Ovary (tissue), 9 donors: ENCODE data around the gene PTPRJ. TPM values are rescaled to one million over a fixed set of nuclear protein-coding genes. Genes with fewer than 3 reads are reported as not detected.

Experiments
- DNase-seq, 5 donors: peaks; one replicate each; pipeline ENCODE4 v3.0.0-alpha.2; 2019 to 2020
- H3K27ac ChIP-seq, 2 donors: fragments of 200-600 bp; one replicate each; pipeline versions ENCODE4 v1.5.1 to v1.8.0; 2019 to 2022
- H3K27me3 ChIP-seq: fragments of 200-600 bp; one replicate; pipeline ENCODE4 v1.8.0; 2022
- H3K36me3 ChIP-seq: fragments of 200-600 bp; sonication (generic); one replicate; pipeline ENCODE4 v1.5.1; 2019
- H3K4me1 ChIP-seq: one replicate; pipeline ENCODE4 v1.8.1; 2013; ENCODE audit warnings: mild to moderate bottlenecking, moderate library complexity; ENCODE audit not compliant: insufficient read depth
- H3K4me3 ChIP-seq: fragments of 200-600 bp; sonication (generic); one replicate; pipeline ENCODE4 v1.5.1; 2017
- H3K9me3 ChIP-seq, 2 donors: fragments of 200-600 bp in 1 of 2; sonication (generic) in 1 of 2; one replicate each; pipeline versions ENCODE4 v1.5.1 to v1.8.1; 2013 to 2019; ENCODE audit warnings: mild to moderate bottlenecking in 1 of 2, moderate library complexity in 1 of 2
- CTCF ChIP-seq, 3 donors: fragments of 450-650 bp in 2 of 3; fragments of 200-600 bp in 1 of 3; IDR thresholded peaks; one replicate each; pipeline versions ENCODE4 v1.5.1 to v1.8.0; 2016 to 2022; ENCODE audit warnings: antibody characterized with exemption in 3 of 3, mild to moderate bottlenecking in 1 of 3
- EP300 ChIP-seq: sonication (generic); formaldehyde crosslinking; IDR thresholded peaks from one replicate; pipeline ENCODE4 v1.6.1; 2017; ENCODE audit warnings: antibody characterized with exemption
- POLR2A ChIP-seq: fragments of 450-650 bp; IDR thresholded peaks from one replicate; pipeline ENCODE4 v1.6.1; 2017; ENCODE audit warnings: antibody characterized with exemption, mild to moderate bottlenecking, moderate library complexity
- WGBS, 3 donors: extraction: QIAGEN DNeasy Blood & Tissue Kit in 1 of 3; methylation state at CpG; one replicate each; pipeline versions ENCODE4 v1.1.5 to v1.1.7; 2013 to 2017; 5-methylcytosine and 5-hydroxymethylcytosine counted together
- intact Hi-C, 4 donors: fragments of 100-400 bp; cut with DNase I; formaldehyde crosslinking; loops; one replicate each; pipeline versions ENCODE4 v1.11.0 to v1.15.1; 2022 to 2023
- polyA plus RNA-seq, 2 donors: library from polyadenylated mRNA; stranded (reverse); fragments of 200-250 nt in 1 of 2; fragments of 350-450 nt in 1 of 2; fragmentation: Illumina TruSeq in 1 of 2; extraction: RNeasy Lipid Tissue Mini Kit (QIAGEN cat#74804) in 1 of 2; gene quantifications; one replicate each; pipeline ENCODE4 v1.2.3, GENCODE V29; 2013 to 2014
- total RNA-seq, 7 donors: library from RNA; depleted of rRNA in 2 of 7; stranded (reverse); fragments of >200 nt in 2 of 7; fragmentation: NEBNext Ultra II Directional in 3 of 7; extraction: Animal tissue kit (Norgen Biotek cat#: 25700) in 3 of 7; gene quantifications; one replicate each; pipeline versions ENCODE4 v1.1.0 to v1.2.4, GENCODE V29; 2016 to 2023
- donor health status: DM: no; HTN: no; CAD: no; lungs with moderate emphysema.
- donor health status: DM: no; HTN: no; CAD: no.
- donor health status: Bipolar disorder and iron deficiency.
- donor health status: DM: yes; HTN: yes; CAD: no.
- donor health status: DM: no; HTN: no; CAD: no.
- donor health status: DM: yes; HTN: yes; CAD: no.

Gene PTPRJ
- total and polyA plus RNA-seq, 9 donors: 1.6 to 16.1 (median 5.5) TPM

- Histone ChIP-seq H3K36me3 (no peaks in the 10 kb centered on the region), H3K27ac (peak overlapping the region in 1 of 2 donors; percentile 55), H3K9me3 (no peaks in the 10 kb centered on the region), H3K4me1 (peaks cover 10% of the 10 kb centered on the region), H3K27me3 (no peaks in the 10 kb centered on the region), H3K4me3 (no peak overlapping the region)
- TF ChIP-seq POLR2A: no peak
- TF ChIP-seq CTCF (IDR thresholded peaks at IDR 0.05): no peak
- no peak for TF ChIP-seq EP300
- intact Hi-C loops: no loop called here
- DNase-seq: no peak
- WGBS, 3 donors: 87 to 92% (median 88%) methylated on average over 6 of the region's 6 CpGs
These were observed 116.5 kb downstream of the PTPRJ start for GRCh38 chr11:48096588-48097525.

- Histone ChIP-seq H3K9me3 (no peaks in the 10 kb centered on the region), H3K36me3 (no peaks in the 10 kb centered on the region), H3K4me3 (no peak overlapping the region), H3K27ac (no peak overlapping the region), H3K27me3 (no peaks in the 10 kb centered on the region), H3K4me1 (peaks cover 10% of the 10 kb centered on the region)
- intact Hi-C loops: no loop called here
- WGBS, 3 donors: 81 to 94% (median 82%) methylated on average over 6 of the region's 6 CpGs
- no peak for DNase-seq
- no peak for TF ChIP-seq POLR2A
- no peak for TF ChIP-seq CTCF (IDR thresholded peaks at IDR 0.05)
- TF ChIP-seq EP300: no peak
These were observed 117.7 kb downstream of the PTPRJ start for GRCh38 chr11:48098024-48098423.

- H3K4me3 ChIP-seq: no peak overlapping the region
- H3K4me1 ChIP-seq: peaks cover 10% of the 10 kb centered on the region
- no peaks in the 10 kb centered on the region for H3K27me3 ChIP-seq
- no peak overlapping the region for H3K27ac ChIP-seq
- peak in 1 of 5 donors; percentile 0 for DNase-seq
- intact Hi-C loops: no loop called here
- TF ChIP-seq POLR2A (no peak), EP300 (no peak), CTCF (IDR thresholded peaks at IDR 0.05) (no peak)
- WGBS, 3 donors: 90 to 91% (median 91%) methylated on average over 6 of the region's 6 CpGs
- no peaks in the 10 kb centered on the region for H3K9me3 ChIP-seq
- H3K36me3 ChIP-seq: no peaks in the 10 kb centered on the region
These were observed 119.6 kb downstream of the PTPRJ start for GRCh38 chr11:48099916-48100446.

GRCh38 chr11:48101044-48101733, 120.8 kb downstream of the PTPRJ start:
- Histone ChIP-seq H3K36me3 (no peaks in the 10 kb centered on the region), H3K27me3 (no peaks in the 10 kb centered on the region), H3K27ac (no peak overlapping the region), H3K4me1 (peaks cover 6% of the 10 kb centered on the region), H3K4me3 (no peak overlapping the region), H3K9me3 (no peaks in the 10 kb centered on the region)
- TF ChIP-seq EP300 (no peak), CTCF (IDR thresholded peaks at IDR 0.05) (no peak), POLR2A (no peak)
- intact Hi-C loops: no loop called here
- WGBS, 3 donors: 72 to 78% (median 77%) methylated on average over 11 of the region's 11 CpGs
- no peak for DNase-seq
